Measurements from ENCODE around the gene TBL1X.
"Not testable (repeated sequence)": the region's sequence is repeated elsewhere in the genome, so short reads cannot be mapped to it uniquely, and the experiment has no call there.

TBL1X gene

GRCh38 chrX:9440116-9440844, 24.6 kb upstream of the TBL1X start:
- H3K4me3 ChIP-seq (ENCODE audit: low read depth, low read length), result no peak overlapping the region
- in situ Hi-C loops (cut with HindIII; ENCODE audit: low sequenced_read_pairs), result no loop called here
- no peak for DNase-seq (ENCODE audit: low read depth, low spot score)
- no peak for TF ChIP-seq CTCF (IDR thresholded peaks at IDR 0.05; ENCODE audit: low read depth, low read length)

DNA sequence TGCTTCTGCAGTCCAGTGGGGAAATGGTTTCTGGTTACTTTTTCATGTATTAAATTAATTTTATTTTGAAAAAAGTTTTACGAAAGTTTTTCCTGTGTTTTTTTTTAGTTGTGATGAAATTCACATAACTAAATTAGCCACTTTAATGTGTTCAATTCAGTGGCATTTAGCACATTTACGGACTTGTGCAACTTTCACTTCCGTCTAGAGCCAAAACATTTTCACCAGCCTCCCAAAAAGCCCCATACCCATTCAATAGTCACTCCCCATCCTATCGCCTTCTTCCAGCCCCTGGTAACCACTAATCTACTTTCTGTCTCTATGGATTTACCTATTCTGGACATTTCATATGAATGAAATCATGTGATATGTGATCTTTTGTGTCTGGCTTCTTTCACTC, 22.8 kb upstream of the TBL1X start:
- DNase-seq (ENCODE audit: low read depth, low spot score), result no peak
- in situ Hi-C loops (cut with HindIII; ENCODE audit: low sequenced_read_pairs), result no loop called here
- H3K4me3 ChIP-seq (ENCODE audit: low read depth, low read length), result no peak overlapping the region

GRCh38 chrX:9443327-9443726, 21.5 kb upstream of the TBL1X start:
- H3K4me3 ChIP-seq (ENCODE audit: low read depth, low read length), result no peak overlapping the region
- no peak for DNase-seq (ENCODE audit: low read depth, low spot score)
- TF ChIP-seq CTCF (IDR thresholded peaks at IDR 0.05; ENCODE audit: low read depth, low read length), result no peak
- in situ Hi-C loops (cut with HindIII; ENCODE audit: low sequenced_read_pairs), result no loop called here

More for the DNA sequence above, 22.8 kb upstream of the TBL1X start:
- no peak for TF ChIP-seq CTCF (IDR thresholded peaks at IDR 0.05; ENCODE audit: low read depth, low read length)

GRCh38 chrX:9447906-9448305, 17.0 kb upstream of the TBL1X start:
- no peak overlapping the region for H3K4me3 ChIP-seq (ENCODE audit: low read depth, low read length)
- DNase-seq (ENCODE audit: low read depth, low spot score), result no peak
- in situ Hi-C loops (cut with HindIII; ENCODE audit: low sequenced_read_pairs), result no loop called here
- no peak for TF ChIP-seq CTCF (IDR thresholded peaks at IDR 0.05; ENCODE audit: low read depth, low read length)

GRCh38 chrX:9456250-9457074, 8.4 kb upstream of the TBL1X start:
- H3K4me3 ChIP-seq (ENCODE audit: low read depth, low read length), result no peak overlapping the region
- no peak for DNase-seq (ENCODE audit: low read depth, low spot score)
- in situ Hi-C loops (cut with HindIII; ENCODE audit: low sequenced_read_pairs), result no loop called here
- no peak for TF ChIP-seq CTCF (IDR thresholded peaks at IDR 0.05; ENCODE audit: low read depth, low read length)

DNA sequence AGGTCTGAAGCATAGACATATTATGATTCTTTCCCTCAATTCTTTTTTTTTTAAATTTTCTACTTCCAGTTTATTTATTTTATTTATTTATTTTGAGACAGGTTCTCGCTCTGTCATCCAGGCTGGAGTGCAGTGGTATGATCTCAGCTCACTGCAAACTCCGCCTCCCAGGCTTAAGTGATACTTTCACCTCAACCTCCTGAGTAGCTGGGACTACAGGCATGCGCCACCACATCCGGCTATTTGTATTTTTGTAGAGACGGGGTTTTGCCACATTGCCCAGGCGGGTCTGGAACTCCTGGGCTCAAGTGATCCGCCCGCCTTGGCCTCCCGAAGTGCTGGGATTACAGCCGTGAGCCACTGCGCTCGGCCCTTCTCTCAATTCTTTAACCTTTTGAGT, 6.8 kb upstream of the TBL1X start:
- H3K4me3 ChIP-seq (ENCODE audit: low read depth, low read length); in situ Hi-C loops (cut with HindIII; ENCODE audit: low sequenced_read_pairs); DNase-seq (ENCODE audit: low read depth, low spot score): not testable (repeated sequence)

- TF ChIP-seq CTCF (IDR thresholded peaks at IDR 0.05; ENCODE audit: low read depth, low read length), result no peak
- no peak for DNase-seq (ENCODE audit: low read depth, low spot score)
- no peak overlapping the region for H3K4me3 ChIP-seq (ENCODE audit: low read depth, low read length)
- in situ Hi-C loops (cut with HindIII; ENCODE audit: low sequenced_read_pairs), result no loop called here
Measured at GRCh38 chrX:9458516-9459078, 6.3 kb upstream of the TBL1X start.

Data from astrocyte of the spinal cord (primary cell).